ENCODE results near the gene KRT23. TPM values are rescaled to one million over a fixed set of nuclear protein-coding genes. Genes with fewer than 3 reads are reported as not detected.

Gene KRT23
- total RNA-seq, 2 donors from 2014 or later: 0.27 to 1.2 TPM

DNA sequence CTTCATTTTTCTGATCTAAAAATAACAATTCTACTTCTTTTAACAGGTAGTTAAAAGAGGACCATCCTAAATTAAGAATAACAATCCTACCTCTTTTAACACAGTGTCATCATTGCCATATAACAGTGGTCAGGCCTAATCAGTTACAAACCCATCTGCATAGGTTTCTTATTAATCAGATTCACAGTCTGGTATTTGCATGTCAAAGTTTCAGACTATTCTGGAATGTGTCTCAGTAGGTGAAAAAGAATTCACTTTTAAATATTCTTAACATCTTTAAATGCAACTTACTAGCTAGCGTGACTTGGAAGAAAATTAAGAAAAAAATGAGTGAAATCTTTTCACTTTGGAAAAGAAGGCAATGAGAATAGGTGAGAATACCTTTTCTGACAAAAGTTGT, 63.6 kb downstream of the KRT23 start:
- no peak overlapping the region for H3K9ac ChIP-seq (ENCODE audit: low read depth in 2 of 2, low read length in 2 of 2)
- no peak overlapping the region for H3K4me3 ChIP-seq
- intact Hi-C loops (cut with DNase I): no loop called here
- no peak overlapping the region for H3K27ac ChIP-seq
- DNase-seq: no peak
- H3K27me3 ChIP-seq: no peaks in the 10 kb centered on the region
- no peaks in the 10 kb centered on the region for H3K9me3 ChIP-seq
- H3K4me1 ChIP-seq: no peaks in the 10 kb centered on the region
- TF ChIP-seq, protein P1, sequence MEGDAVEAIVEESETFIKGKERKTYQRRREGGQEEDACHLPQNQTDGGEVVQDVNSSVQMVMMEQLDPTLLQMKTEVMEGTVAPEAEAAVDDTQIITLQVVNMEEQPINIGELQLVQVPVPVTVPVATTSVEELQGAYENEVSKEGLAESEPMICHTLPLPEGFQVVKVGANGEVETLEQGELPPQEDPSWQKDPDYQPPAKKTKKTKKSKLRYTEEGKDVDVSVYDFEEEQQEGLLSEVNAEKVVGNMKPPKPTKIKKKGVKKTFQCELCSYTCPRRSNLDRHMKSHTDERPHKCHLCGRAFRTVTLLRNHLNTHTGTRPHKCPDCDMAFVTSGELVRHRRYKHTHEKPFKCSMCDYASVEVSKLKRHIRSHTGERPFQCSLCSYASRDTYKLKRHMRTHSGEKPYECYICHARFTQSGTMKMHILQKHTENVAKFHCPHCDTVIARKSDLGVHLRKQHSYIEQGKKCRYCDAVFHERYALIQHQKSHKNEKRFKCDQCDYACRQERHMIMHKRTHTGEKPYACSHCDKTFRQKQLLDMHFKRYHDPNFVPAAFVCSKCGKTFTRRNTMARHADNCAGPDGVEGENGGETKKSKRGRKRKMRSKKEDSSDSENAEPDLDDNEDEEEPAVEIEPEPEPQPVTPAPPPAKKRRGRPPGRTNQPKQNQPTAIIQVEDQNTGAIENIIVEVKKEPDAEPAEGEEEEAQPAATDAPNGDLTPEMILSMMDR (IDR thresholded peaks at IDR 0.05): no peak
- H3K36me3 ChIP-seq: no peaks in the 10 kb centered on the region

DNA sequence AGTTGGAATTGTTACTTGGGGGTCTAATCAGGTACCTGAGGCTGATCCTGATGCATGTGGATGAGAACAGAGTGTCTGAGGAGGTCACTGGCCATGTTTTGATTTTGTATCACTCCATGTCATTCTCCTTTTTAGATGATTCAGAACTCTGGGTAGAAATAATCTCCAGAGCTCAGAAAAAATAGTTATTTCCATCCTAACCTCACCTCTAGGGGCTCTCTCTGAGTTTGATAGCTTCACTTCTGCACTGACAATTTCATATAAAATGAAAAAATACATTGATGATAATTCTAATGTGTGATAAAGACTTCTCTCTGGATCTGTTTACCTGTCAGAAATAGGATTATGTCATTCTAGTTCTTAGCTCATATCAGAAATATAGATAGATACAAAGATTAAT, 64.2 kb downstream of the KRT23 start:
- Histone ChIP-seq H3K4me1 (no peaks in the 10 kb centered on the region), H3K27ac (no peak overlapping the region), H3K36me3 (no peaks in the 10 kb centered on the region), H3K9me3 (no peaks in the 10 kb centered on the region), H3K4me3 (no peak overlapping the region), H3K27me3 (no peaks in the 10 kb centered on the region), H3K9ac (ENCODE audit: low read depth in 2 of 2, low read length in 2 of 2) (no peak overlapping the region)
- DNase-seq: no peak
- TF ChIP-seq, protein P1 (IDR thresholded peaks at IDR 0.05): no peak
- intact Hi-C loops (cut with DNase I): no loop called here

Other genes with a start within 250 kb of the KRT23 start
- 1 to 10 TPM in 1 of 2 donors, under 1 TPM in 1; 0.57 to 1.1 TPM for gene KRT24, start 233.9 kb downstream of the KRT23 start, total RNA-seq
- not detected for gene KRT25, start 182.3 kb downstream of the KRT23 start, total RNA-seq
- not detected for gene KRT26, start 165.4 kb downstream of the KRT23 start, total RNA-seq
- gene KRT27, start 155.1 kb downstream of the KRT23 start, total RNA-seq: not detected
- not detected for gene KRT28, start 137.7 kb downstream of the KRT23 start, total RNA-seq
- 10 to 100 TPM; 33.6 to 35.1 TPM for gene KRT10, start 115.0 kb downstream of the KRT23 start, total RNA-seq
- gene KRT12, start 70.4 kb downstream of the KRT23 start, total RNA-seq: 1 to 10 TPM; 2.2 to 4.4 TPM
- 1,000 to 10,000 TPM; 1,610 to 1,735 TPM for gene KRT20, start 52.4 kb downstream of the KRT23 start, total RNA-seq
- gene KRT39, start 29.3 kb upstream of the KRT23 start, total RNA-seq: not detected
- under 1 TPM in 1 of 2 donors, not detected in 1; 0.32 TPM for gene KRT40, start 46.7 kb upstream of the KRT23 start, total RNA-seq
- gene KRTAP3-3, start 56.5 kb upstream of the KRT23 start, total RNA-seq: not detected
- gene KRTAP3-2, start 62.3 kb upstream of the KRT23 start, total RNA-seq: not detected
- not detected for gene KRTAP3-1, start 71.5 kb upstream of the KRT23 start, total RNA-seq
- not detected for gene KRTAP1-5, start 89.6 kb upstream of the KRT23 start, total RNA-seq
- not detected for gene KRTAP1-4, start 92.5 kb upstream of the KRT23 start, total RNA-seq
- gene KRTAP1-3, start 97.2 kb upstream of the KRT23 start, total RNA-seq: not detected
- gene KRTAP1-1, start 103.8 kb upstream of the KRT23 start, total RNA-seq: not detected
- not detected for gene KRTAP2-1, start 109.7 kb upstream of the KRT23 start, total RNA-seq
- gene KRTAP2-2, start 117.6 kb upstream of the KRT23 start, total RNA-seq: not detected
- gene KRTAP2-3, start 122.5 kb upstream of the KRT23 start, total RNA-seq: not detected
- not detected for gene KRTAP2-4, start 128.2 kb upstream of the KRT23 start, total RNA-seq
- gene KRTAP4-7, start 146.5 kb upstream of the KRT23 start, total RNA-seq: not detected
- not detected for gene KRTAP4-8, start 160.5 kb upstream of the KRT23 start, total RNA-seq
- gene KRTAP4-16, start 164.6 kb upstream of the KRT23 start, total RNA-seq: not detected
- not detected for gene KRTAP4-9, start 167.7 kb upstream of the KRT23 start, total RNA-seq
- not detected for gene KRTAP4-11, start 180.7 kb upstream of the KRT23 start, total RNA-seq
- gene KRTAP4-12, start 186.5 kb upstream of the KRT23 start, total RNA-seq: not detected
- not detected for gene KRTAP4-6, start 202.9 kb upstream of the KRT23 start, total RNA-seq
- gene KRTAP4-5, start 212.2 kb upstream of the KRT23 start, total RNA-seq: not detected
- gene KRTAP4-4, start 223.1 kb upstream of the KRT23 start, total RNA-seq: not detected
- gene KRTAP4-3, start 230.6 kb upstream of the KRT23 start, total RNA-seq: not detected
- not detected for gene KRTAP4-2, start 240.6 kb upstream of the KRT23 start, total RNA-seq
- gene KRTAP4-1, start 247.3 kb upstream of the KRT23 start, total RNA-seq: under 1 TPM in 1 of 2 donors, not detected in 1; 0.53 TPM

All from colonic mucosa (tissue), 4 donors.